Activated naive CD8-positive, alpha-beta T cell treated with anti-CD3 and anti-CD28 coated beads, Interleukin-2, amount 10 ng/mL, durations not matched to agents 7 days and 5 days (primary cell): ENCODE data around the gene PTAR1. TPM values are rescaled to one million over a fixed set of nuclear protein-coding genes. Genes with fewer than 3 reads are reported as not detected.

Source experiments
- ATAC-seq: fragments of 150-1000 bp; cut with Tn5 transposase; one replicate; pipeline ENCODE4 v1.10.0; 2021; ENCODE audit warnings: low read depth, moderate library complexity
- POLR2A ChIA-PET: fragments of 350-600 bp; sonication (Branson Sonifier 250); formaldehyde crosslinking; loops from one replicate; lab custom pipeline; 2021; ENCODE audit warnings: antibody characterized with exemption; lab: Charles Lee
- DNase-seq: peaks from one replicate; pipeline ENCODE4 v3.0.0; 2021
- H3K27ac Mint-ChIP-seq: one replicate; pipeline ENCODE4 v1.8.0; 2022; ENCODE audit warnings: mild to moderate bottlenecking, mixed read lengths
- H3K27me3 Mint-ChIP-seq: one replicate; pipeline ENCODE4 v1.8.0; 2022; ENCODE audit warnings: mild to moderate bottlenecking, moderate library complexity, mixed read lengths
- H3K36me3 Mint-ChIP-seq: one replicate; pipeline ENCODE4 v1.8.0; 2021; ENCODE audit warnings: mild to moderate bottlenecking, mixed read lengths
- H3K4me1 Mint-ChIP-seq: one replicate; pipeline ENCODE4 v1.8.0; 2021; ENCODE audit warnings: mixed read lengths
- H3K4me3 Mint-ChIP-seq: one replicate; pipeline ENCODE4 v1.8.0; 2022; ENCODE audit warnings: mild to moderate bottlenecking, moderate library complexity, mixed read lengths
- H3K9me3 Mint-ChIP-seq: one replicate; pipeline ENCODE4 v1.8.0; 2021; ENCODE audit warnings: mixed read lengths
- total RNA-seq, 2 experiments: library from RNA; stranded (reverse); gene quantifications; one replicate each; pipeline ENCODE4 v1.2.3, GENCODE V29; 2021

PTAR1 gene
- total RNA-seq, 2 experiments from 2014 or later, result 68.4 to 69.6 TPM

DNA sequence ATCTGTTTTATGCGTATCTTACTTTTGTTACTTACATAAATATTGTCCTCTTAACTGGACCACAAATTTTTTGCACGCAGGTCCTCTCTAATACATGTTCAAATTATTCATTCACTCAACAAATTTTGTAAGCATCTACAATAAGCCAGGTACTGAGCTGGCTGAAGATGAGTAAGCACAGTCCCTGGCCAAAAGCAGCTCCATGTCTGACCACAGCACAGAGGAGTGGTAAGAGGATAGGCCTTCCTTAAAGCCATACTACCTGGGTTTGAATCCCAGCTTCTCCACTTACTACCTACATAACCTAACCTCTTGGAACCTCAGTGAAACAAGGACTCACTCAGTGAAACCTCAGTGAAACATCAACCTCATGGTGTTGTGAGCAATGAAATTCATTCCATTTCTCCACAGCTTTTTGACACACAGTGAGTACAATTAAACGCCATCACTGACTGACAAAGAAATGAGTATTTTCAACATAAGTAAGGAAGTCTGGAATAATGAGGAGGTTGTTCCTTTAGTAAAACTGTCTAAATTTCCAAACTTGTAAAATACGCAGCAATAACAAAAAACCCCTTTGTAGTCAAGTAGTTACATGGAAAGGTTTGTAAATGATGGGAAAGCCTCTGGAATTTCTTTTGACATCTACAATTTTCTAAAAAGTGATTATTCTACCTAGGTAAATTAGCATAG, 15.0 kb downstream of the PTAR1 start:
- no peaks in the 10 kb centered on the region for H3K9me3 Mint-ChIP-seq
- H3K4me1 Mint-ChIP-seq, result peaks cover 15% of the 10 kb centered on the region
- POLR2A ChIA-PET, result interaction anchor here (1.9 kb wide), 1 partner anchor 14 kb away, joined by 9 read pairs; no protein-coding TSS in a partner anchor
- ATAC-seq, result no peak
- DNase-seq, result no peak
- peaks cover 37% of the 10 kb centered on the region for H3K36me3 Mint-ChIP-seq
- H3K4me3 Mint-ChIP-seq, result no peak overlapping the region
- H3K27me3 Mint-ChIP-seq, result no peaks in the 10 kb centered on the region
- H3K27ac Mint-ChIP-seq, result no peak overlapping the region

GRCh38 chr9:69743930-69744329, 15.9 kb downstream of the PTAR1 start:
- DNase-seq (no peak), ATAC-seq (no peak)
- Mint-ChIP-seq H3K36me3 (peaks cover 41% of the 10 kb centered on the region), H3K27me3 (no peaks in the 10 kb centered on the region), H3K27ac (no peak overlapping the region), H3K4me1 (peaks cover 17% of the 10 kb centered on the region), H3K4me3 (no peak overlapping the region), H3K9me3 (no peaks in the 10 kb centered on the region)
- POLR2A ChIA-PET, result no interaction called here

- H3K9me3 Mint-ChIP-seq, result no peaks in the 10 kb centered on the region
- POLR2A ChIA-PET, result no interaction called here
- DNase-seq (no peak), ATAC-seq (no peak)
- H3K27ac Mint-ChIP-seq, result no peak overlapping the region
- H3K36me3 Mint-ChIP-seq, result peaks cover 37% of the 10 kb centered on the region
- H3K4me3 Mint-ChIP-seq, result no peak overlapping the region
- H3K4me1 Mint-ChIP-seq, result peaks cover 12% of the 10 kb centered on the region
- H3K27me3 Mint-ChIP-seq, result no peaks in the 10 kb centered on the region
These were observed 18.8 kb downstream of the PTAR1 start for GRCh38 chr9:69740872-69741505.

DNA sequence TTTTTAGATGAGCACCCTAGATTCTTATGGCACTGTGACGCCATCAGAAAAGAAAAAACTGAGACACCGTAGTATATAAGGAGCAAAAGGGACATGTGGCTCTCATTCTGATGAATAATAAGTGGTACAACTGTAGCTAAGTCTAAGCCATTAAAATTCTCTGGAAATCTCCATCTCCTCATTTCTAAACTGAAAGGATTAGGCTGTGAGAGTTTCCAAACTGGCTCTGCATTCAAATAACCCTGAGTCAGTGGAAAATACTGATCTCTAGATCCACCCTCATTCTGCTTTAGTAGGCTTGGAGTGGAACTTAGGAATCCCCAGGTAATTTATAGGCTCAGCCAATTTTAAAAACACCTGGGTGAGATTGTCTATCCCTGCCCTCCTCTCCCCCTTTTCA, 28.5 kb downstream of the PTAR1 start:
- ATAC-seq (no peak), DNase-seq (no peak)
- Mint-ChIP-seq H3K36me3 (peaks cover 41% of the 10 kb centered on the region), H3K9me3 (no peaks in the 10 kb centered on the region), H3K4me1 (peaks cover 3% of the 10 kb centered on the region), H3K4me3 (no peak overlapping the region), H3K27me3 (no peaks in the 10 kb centered on the region), H3K27ac (no peak overlapping the region)
- POLR2A ChIA-PET, result no interaction called here

- Mint-ChIP-seq H3K4me1 (no peaks in the 10 kb centered on the region), H3K9me3 (no peaks in the 10 kb centered on the region), H3K36me3 (peaks cover 50% of the 10 kb centered on the region), H3K4me3 (no peak overlapping the region), H3K27ac (no peak overlapping the region), H3K27me3 (no peaks in the 10 kb centered on the region)
- no peak for DNase-seq
- POLR2A ChIA-PET, result interaction anchor here (1.0 kb wide), 1 partner anchor 40 kb away, joined by 3 read pairs; the partner anchor contains the start of gene PTAR1
- ATAC-seq, result no peak
These were observed 39.8 kb downstream of the PTAR1 start for GRCh38 chr9:69719983-69720382.

- ATAC-seq, result no peak
- DNase-seq, result no peak
- Mint-ChIP-seq H3K27me3 (no peaks in the 10 kb centered on the region), H3K36me3 (peaks cover 50% of the 10 kb centered on the region), H3K27ac (no peak overlapping the region), H3K9me3 (no peaks in the 10 kb centered on the region), H3K4me3 (no peak overlapping the region), H3K4me1 (no peaks in the 10 kb centered on the region)
- POLR2A ChIA-PET, result no interaction called here
These were observed 40.4 kb downstream of the PTAR1 start for GRCh38 chr9:69719367-69719766.

DNA sequence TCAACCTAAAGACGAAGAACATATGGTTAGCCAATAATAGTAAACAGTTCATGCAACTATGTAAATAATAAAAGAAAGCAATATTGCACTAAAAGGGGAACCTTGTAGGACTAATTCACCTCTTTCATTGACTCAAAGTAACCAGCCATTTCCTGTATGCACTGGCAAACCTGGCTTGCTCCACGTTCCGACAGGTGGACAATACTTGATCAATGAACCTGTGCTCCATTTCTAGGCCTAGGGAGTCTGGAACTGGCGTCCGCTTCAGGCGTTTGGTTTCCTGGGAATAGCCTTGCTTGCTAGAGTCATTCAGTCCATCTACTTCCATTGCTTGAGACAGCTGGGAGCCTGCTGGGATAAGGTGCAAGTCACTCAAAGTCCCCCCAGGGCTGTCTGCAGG, 41.6 kb downstream of the PTAR1 start:
- no peak overlapping the region for H3K27ac Mint-ChIP-seq
- DNase-seq (no peak), ATAC-seq (no peak)
- POLR2A ChIA-PET, result no interaction called here
- H3K4me1 Mint-ChIP-seq, result no peaks in the 10 kb centered on the region
- no peaks in the 10 kb centered on the region for H3K9me3 Mint-ChIP-seq
- H3K4me3 Mint-ChIP-seq, result no peak overlapping the region
- no peaks in the 10 kb centered on the region for H3K27me3 Mint-ChIP-seq
- peaks cover 45% of the 10 kb centered on the region for H3K36me3 Mint-ChIP-seq

- Mint-ChIP-seq H3K36me3 (peaks cover 30% of the 10 kb centered on the region), H3K27me3 (no peaks in the 10 kb centered on the region), H3K27ac (no peak overlapping the region), H3K4me1 (no peaks in the 10 kb centered on the region), H3K4me3 (no peak overlapping the region), H3K9me3 (no peaks in the 10 kb centered on the region)
- no peak for DNase-seq
- no peak for ATAC-seq
- POLR2A ChIA-PET, result no interaction called here
These were observed 44.0 kb downstream of the PTAR1 start for GRCh38 chr9:69715825-69716224.

DNA sequence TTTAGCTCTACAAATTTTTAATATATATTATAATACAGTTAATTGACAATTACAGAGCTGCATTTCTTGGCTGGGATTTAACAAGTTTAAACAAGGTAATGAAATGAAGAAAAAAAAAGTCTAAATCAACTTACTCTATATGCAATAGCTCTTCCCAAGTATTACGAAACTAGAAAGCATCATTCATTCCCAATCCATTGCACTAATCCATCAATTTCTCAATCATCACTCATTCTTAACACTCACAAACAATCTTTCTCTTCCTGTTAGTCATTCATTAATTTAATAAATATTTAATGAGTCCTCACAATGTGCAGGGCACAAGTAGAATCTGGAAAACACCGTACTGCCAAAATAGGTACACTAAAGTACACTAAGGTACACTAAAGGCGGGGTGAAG, 44.7 kb downstream of the PTAR1 start:
- Mint-ChIP-seq H3K27me3 (no peaks in the 10 kb centered on the region), H3K4me1 (no peaks in the 10 kb centered on the region), H3K36me3 (peaks cover 26% of the 10 kb centered on the region), H3K4me3 (no peak overlapping the region), H3K9me3 (no peaks in the 10 kb centered on the region), H3K27ac (no peak overlapping the region)
- DNase-seq, result no peak
- ATAC-seq, result no peak
- POLR2A ChIA-PET, result no interaction called here

DNA sequence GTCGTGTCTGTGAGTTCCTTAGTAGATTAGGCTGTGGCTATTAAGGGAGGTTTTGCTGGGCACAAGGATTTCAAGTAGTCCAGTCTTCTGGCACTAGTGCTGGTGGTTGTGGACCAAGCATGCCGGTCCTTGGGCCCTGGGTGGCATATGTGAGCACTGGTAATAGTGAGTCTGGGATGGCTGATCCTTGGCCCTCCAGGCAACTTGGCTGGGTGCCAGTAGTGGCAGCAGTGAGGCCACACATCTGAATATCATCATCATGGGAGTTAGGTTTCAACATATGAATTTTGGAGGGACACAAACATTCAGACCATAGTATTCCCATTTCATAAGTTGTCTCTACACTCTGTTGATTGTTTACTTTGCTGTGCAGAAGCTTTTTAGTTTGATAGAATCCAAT, 62.3 kb downstream of the PTAR1 start:
- no peaks in the 10 kb centered on the region for H3K36me3 Mint-ChIP-seq
- no peak for DNase-seq
- no peak overlapping the region for H3K4me3 Mint-ChIP-seq
- H3K27me3 Mint-ChIP-seq, result peaks cover 10% of the 10 kb centered on the region
- no peaks in the 10 kb centered on the region for H3K4me1 Mint-ChIP-seq
- peaks cover 19% of the 10 kb centered on the region for H3K9me3 Mint-ChIP-seq
- POLR2A ChIA-PET, result no interaction called here
- ATAC-seq, result no peak
- H3K27ac Mint-ChIP-seq, result no peak overlapping the region

GRCh38 chr9:69696802-69697201, 63.0 kb downstream of the PTAR1 start:
- Mint-ChIP-seq H3K27ac (no peak overlapping the region), H3K4me3 (no peak overlapping the region), H3K27me3 (peaks cover 13% of the 10 kb centered on the region), H3K9me3 (peaks cover 17% of the 10 kb centered on the region), H3K36me3 (no peaks in the 10 kb centered on the region), H3K4me1 (no peaks in the 10 kb centered on the region)
- ATAC-seq (no peak), DNase-seq (no peak)
- POLR2A ChIA-PET, result no interaction called here

- H3K27ac Mint-ChIP-seq, result no peak overlapping the region
- peaks cover 2% of the 10 kb centered on the region for H3K9me3 Mint-ChIP-seq
- ATAC-seq (no peak), DNase-seq (no peak)
- no peaks in the 10 kb centered on the region for H3K4me1 Mint-ChIP-seq
- H3K4me3 Mint-ChIP-seq, result no peak overlapping the region
- POLR2A ChIA-PET, result no interaction called here
- H3K27me3 Mint-ChIP-seq, result peaks cover 29% of the 10 kb centered on the region
- no peaks in the 10 kb centered on the region for H3K36me3 Mint-ChIP-seq
These were observed 69.7 kb downstream of the PTAR1 start for GRCh38 chr9:69689991-69690538.

- H3K4me1 Mint-ChIP-seq, result no peaks in the 10 kb centered on the region
- peaks cover 5% of the 10 kb centered on the region for H3K27me3 Mint-ChIP-seq
- no peaks in the 10 kb centered on the region for H3K36me3 Mint-ChIP-seq
- ATAC-seq, result no peak
- DNase-seq, result no peak
- H3K4me3 Mint-ChIP-seq, result no peak overlapping the region
- POLR2A ChIA-PET, result no interaction called here
- no peaks in the 10 kb centered on the region for H3K9me3 Mint-ChIP-seq
- H3K27ac Mint-ChIP-seq, result no peak overlapping the region
These were observed 75.9 kb downstream of the PTAR1 start for GRCh38 chr9:69683927-69684326.
